HepG2 (cell line): ENCODE measurements around the gene ADCY6. TPM values are rescaled to one million over a fixed set of nuclear protein-coding genes. Genes with fewer than 3 reads are reported as not detected.

ENCODE experiments used
- HNF4A ChIP-seq: sonication (generic); formaldehyde crosslinking; IDR thresholded peaks from 2 replicates; pipeline ENCODE4 v1.4.0; 2020; ENCODE audit warnings: missing genetic modification reagents
- HOXA5 ChIP-seq: sonication (generic); formaldehyde crosslinking; IDR thresholded peaks from 2 replicates; pipeline ENCODE4 v1.4.0; 2020; ENCODE audit warnings: missing genetic modification reagents
- NR2C2 ChIP-seq: sonication (generic); formaldehyde crosslinking; IDR thresholded peaks from 2 replicates; pipeline ENCODE4 v1.4.0; 2020; ENCODE audit warnings: missing genetic modification reagents, mild to moderate bottlenecking, moderate library complexity, borderline replicate concordance
- SRF ChIP-seq: IDR thresholded peaks from 2 replicates; pipeline ENCODE4 v1.6.1; 2011; ENCODE audit warnings: mild to moderate bottlenecking, low read depth, low read length, moderate library complexity
- TFE3 ChIP-seq: IDR thresholded peaks from 2 replicates; pipeline ENCODE4 v1.6.1; 2016
- ZBTB44 ChIP-seq: sonication (generic); formaldehyde crosslinking; IDR thresholded peaks from 2 replicates; pipeline ENCODE4 v1.4.0; 2020; ENCODE audit warnings: missing genetic modification reagents
- ZNF180 ChIP-seq: sonication (generic); formaldehyde crosslinking; IDR thresholded peaks from 2 replicates; pipeline ENCODE4 v1.4.0; 2020; ENCODE audit warnings: low read depth, missing genetic modification reagents, borderline replicate concordance
- ZNF44 ChIP-seq: sonication (generic); formaldehyde crosslinking; IDR thresholded peaks from 2 replicates; pipeline ENCODE4 v1.5.1; 2020; ENCODE audit warnings: mild to moderate bottlenecking, missing genetic modification reagents
- ZNF605 ChIP-seq: sonication (generic); formaldehyde crosslinking; IDR thresholded peaks from 2 replicates; pipeline ENCODE4 v1.8.0; 2022; ENCODE audit warnings: mild to moderate bottlenecking, missing genetic modification reagents
- ZNF766 ChIP-seq: sonication (generic); formaldehyde crosslinking; IDR thresholded peaks from 2 replicates; pipeline ENCODE4 v1.5.0; 2020; ENCODE audit warnings: missing genetic modification reagents, borderline replicate concordance
- polyA plus RNA-seq, 8 experiments: library from polyadenylated mRNA; depleted of rRNA in 3 of 8; stranded (reverse) in 7 of 8; unstranded in 1 of 8; fragments of >200 nt; fragmentation: Illumina TruSeq in 4 of 8; extraction: Trizol in 4 of 8; gene quantifications; 2 replicates each; pipeline versions ENCODE4 v1.2.1 to v1.2.3, GENCODE V29; 2011 to 2016; ENCODE audit warnings: low read depth in 4 of 8, missing spikeins in 1 of 8, mixed read lengths in 1 of 8; ENCODE audit not compliant: insufficient read depth in 1 of 8
- total RNA-seq, 5 experiments: library from RNA; depleted of rRNA; stranded (reverse); fragments of >200 nt; fragmentation: Illumina TruSeq; extraction: Trizol; gene quantifications; 2 replicates each; pipeline ENCODE4 v1.2.3, GENCODE V29; 2016; ENCODE audit warnings: low read depth in 1 of 5
- TF ChIP-seq, protein P1 (sequence below): IDR thresholded peaks from 2 replicates; pipeline ENCODE4 v1.6.1; 2016; ENCODE audit warnings: control low read depth

The ADCY6 gene
- total and polyA plus RNA-seq, 2 of the 13 experiments (the other 11 are each of a cell fraction or from before 2014, with no cell fraction given): 10.6 to 11.8 TPM

GRCh38 chr12:48824112-48824511 is 35.2 kb upstream of the ADCY6 start (continued):
- TF ChIP-seq NR2C2 (no peak), ZNF44 (CRISPR knock-in tag) (no peak), TFE3 (CRISPR knock-in tag) (no peak), SRF (no peak), ZNF605 (CRISPR knock-in tag) (no peak), ZNF766 (CRISPR knock-in tag) (no peak), HOXA5 (CRISPR knock-in tag) (no peak), ZNF180 (CRISPR knock-in tag) (no peak), ZBTB44 (CRISPR knock-in tag) (no peak), HNF4A (no peak)
- TF ChIP-seq, protein P1, sequence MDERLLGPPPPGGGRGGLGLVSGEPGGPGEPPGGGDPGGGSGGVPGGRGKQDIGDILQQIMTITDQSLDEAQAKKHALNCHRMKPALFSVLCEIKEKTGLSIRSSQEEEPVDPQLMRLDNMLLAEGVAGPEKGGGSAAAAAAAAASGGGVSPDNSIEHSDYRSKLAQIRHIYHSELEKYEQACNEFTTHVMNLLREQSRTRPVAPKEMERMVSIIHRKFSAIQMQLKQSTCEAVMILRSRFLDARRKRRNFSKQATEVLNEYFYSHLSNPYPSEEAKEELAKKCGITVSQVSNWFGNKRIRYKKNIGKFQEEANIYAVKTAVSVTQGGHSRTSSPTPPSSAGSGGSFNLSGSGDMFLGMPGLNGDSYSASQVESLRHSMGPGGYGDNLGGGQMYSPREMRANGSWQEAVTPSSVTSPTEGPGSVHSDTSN (CRISPR knock-in tag): no peak
- TF ChIP-seq, all 625 proteins: peak for 0
